ENCODE measurements around the gene ANGEL2. TPM values are rescaled to one million over a fixed set of nuclear protein-coding genes. Genes with fewer than 3 reads are reported as not detected.

The ANGEL2 gene
- polyA plus RNA-seq, 1 of the 3 experiments (the other 2 are of a cell fraction) = 14.0 TPM

- Histone ChIP-seq H3K79me2 (ENCODE audit: insufficient read depth) (no peaks in the 10 kb centered on the region), H3F3A (replicated peaks; ENCODE audit: insufficient read depth) (no peaks in the 10 kb centered on the region), H3K9me3 (no peaks in the 10 kb centered on the region), H4K20me1 (ENCODE audit: insufficient read depth) (no peaks in the 10 kb centered on the region), H3K27me3 (ENCODE audit: insufficient read depth) (no peaks in the 10 kb centered on the region; the same call in 1 of the 2 replicates), H2AFZ (ENCODE audit: low read depth) (no peak overlapping the region), H3K4me3 (ENCODE audit: low read depth in 2 of 2, low read length in 1 of 2) (no peak overlapping the region), H3K4me1 (ENCODE audit: control insufficient read depth in 1 of 2, insufficient read depth in 2 of 2, low read depth in 1 of 2, low read length in 1 of 2) (no peaks in the 10 kb centered on the region), H3K36me3 (replicated peaks in 1 of 2; ENCODE audit: control insufficient read depth in 1 of 2, insufficient read depth in 2 of 2, low read length in 1 of 2) (no peaks in the 10 kb centered on the region), H3K9me2 (no peaks in the 10 kb centered on the region), H3K27ac (ENCODE audit: low read depth in 2 of 2, low read length in 1 of 2) (no peak overlapping the region), H3K9ac (no peak overlapping the region), H3K4me2 (no peak overlapping the region)
- TF ChIP-seq ELF1 (IDR thresholded peaks at IDR 0.05) = no peak
- TF ChIP-seq FOSL2 (IDR thresholded peaks at IDR 0.05; ENCODE audit: borderline replicate concordance, low read depth) = no peak
- TF ChIP-seq TAF1 (IDR thresholded peaks at IDR 0.05; ENCODE audit: borderline replicate concordance, low read depth, low read length) = no peak
- TF ChIP-seq FOXJ3 (CRISPR knock-in tag; IDR thresholded peaks at IDR 0.05) = no peak
- TF ChIP-seq RXRA (IDR thresholded peaks at IDR 0.05; ENCODE audit: borderline replicate concordance, low read depth) = no peak
- no peak for TF ChIP-seq RCOR1 (IDR thresholded peaks at IDR 0.05; ENCODE audit: low read length)
- TF ChIP-seq TCF12 (IDR thresholded peaks at IDR 0.05) = no peak
- no peak for TF ChIP-seq ZBTB33 (IDR thresholded peaks at IDR 0.05; ENCODE audit: borderline replicate concordance, low read depth)
- no peak for TF ChIP-seq SIN3A (IDR thresholded peaks at IDR 0.05; ENCODE audit: borderline replicate concordance, low read depth, low read length)
- no peak for TF ChIP-seq RAD21 (IDR thresholded peaks at IDR 0.05; ENCODE audit: low read length)
- TF ChIP-seq GABPA (IDR thresholded peaks at IDR 0.05; ENCODE audit: low read depth) = no peak
- no peak for TF ChIP-seq CTCF (IDR thresholded peaks at IDR 0.05)
- TF ChIP-seq IRF3 (IDR thresholded peaks at IDR 0.05; ENCODE audit: low read depth, low read length) = no peak
- no peak for DNase-seq
- POLR2A ChIA-PET = no interaction called here
- CTCF ChIA-PET = interaction anchor here (2.1 kb wide), 1 partner anchor 9 kb away, joined by 8 read pairs; no protein-coding TSS in a partner anchor
- 100% methylated on average over 3 of the region's 10 CpGs for WGBS (ENCODE audit: low lambda C conversion rate)
Observed at GRCh38 chr1:212958175-212958574, 57.5 kb downstream of the ANGEL2 start.

- ChIA-PET CTCF (interaction anchor here (2.1 kb wide), 1 partner anchor 10 kb away, joined by 8 read pairs; no protein-coding TSS in a partner anchor), POLR2A (no interaction called here)
- H2AFZ ChIP-seq (ENCODE audit: low read depth) = no peak overlapping the region
- no peak overlapping the region for H3K4me3 ChIP-seq (ENCODE audit: low read depth in 2 of 2, low read length in 1 of 2)
- no peaks in the 10 kb centered on the region for H4K20me1 ChIP-seq (ENCODE audit: insufficient read depth)
- H3K79me2 ChIP-seq (ENCODE audit: insufficient read depth) = no peaks in the 10 kb centered on the region
- H3F3A ChIP-seq (replicated peaks; ENCODE audit: insufficient read depth) = no peaks in the 10 kb centered on the region
- 88% methylated on average over 6 of the region's 6 CpGs for WGBS (ENCODE audit: low lambda C conversion rate)
- H3K27ac ChIP-seq (ENCODE audit: low read depth in 2 of 2, low read length in 1 of 2) = no peak overlapping the region
- peaks cover 0 to 1% of the 10 kb centered on the region in 2 experiments; a peak in 1 of 4 replicates for H3K4me1 ChIP-seq (ENCODE audit: control insufficient read depth in 1 of 2, insufficient read depth in 2 of 2, low read depth in 1 of 2, low read length in 1 of 2)
- no peak overlapping the region for H3K9ac ChIP-seq
- H3K36me3 ChIP-seq (replicated peaks in 1 of 2; ENCODE audit: control insufficient read depth in 1 of 2, insufficient read depth in 2 of 2, low read length in 1 of 2) = no peaks in the 10 kb centered on the region
- H3K4me2 ChIP-seq = no peak overlapping the region
- H3K9me2 ChIP-seq = no peaks in the 10 kb centered on the region
- no peak for DNase-seq
- H3K27me3 ChIP-seq (ENCODE audit: insufficient read depth) = no peaks in the 10 kb centered on the region; the same call in 1 of the 2 replicates
- no peaks in the 10 kb centered on the region for H3K9me3 ChIP-seq
- TF ChIP-seq RCOR1 (IDR thresholded peaks at IDR 0.05; ENCODE audit: low read length) (no peak), FOSL2 (IDR thresholded peaks at IDR 0.05; ENCODE audit: borderline replicate concordance, low read depth) (no peak), SIN3A (IDR thresholded peaks at IDR 0.05; ENCODE audit: borderline replicate concordance, low read depth, low read length) (no peak), MEF2A (IDR thresholded peaks at IDR 0.05; ENCODE audit: borderline replicate concordance, low read depth) (no peak), SMC3 (IDR thresholded peaks at IDR 0.05; ENCODE audit: low read depth, low read length) (no peak), RFX5 (IDR thresholded peaks at IDR 0.05; ENCODE audit: low read length) (no peak), FOXJ3 (CRISPR knock-in tag; IDR thresholded peaks at IDR 0.05) (no peak), CTCF (IDR thresholded peaks at IDR 0.05) (no peak), USF2 (IDR thresholded peaks at IDR 0.05; ENCODE audit: borderline replicate concordance, low read depth, low read length) (no peak), NFIC (IDR thresholded peaks at IDR 0.05; ENCODE audit: borderline replicate concordance) (no peak), MAX (IDR thresholded peaks at IDR 0.05; ENCODE audit: low read depth) (no peak), TEAD4 (IDR thresholded peaks at IDR 0.05; ENCODE audit: borderline replicate concordance, insufficient read depth) (no peak)
Observed at GRCh38 chr1:212957546-212957945, 58.1 kb downstream of the ANGEL2 start.
